SK-N-SH (cell line): Measurements from ENCODE around the gene GLIS1. TPM values are rescaled to one million over a fixed set of nuclear protein-coding genes. Genes with fewer than 3 reads are reported as not detected.

Source experiments
- CTCF ChIA-PET: fragments of 300-600, 350-600 bp; formaldehyde crosslinking; extraction: SDS; loops from one replicate; lab custom pipeline; 2021; lab: Yijun Ruan, JAX
- POLR2A ChIA-PET: fragments of 350-600 bp; sonication (Branson Sonifier 250); formaldehyde crosslinking; extraction: SDS; loops from one replicate; lab custom pipeline; 2020; ENCODE audit warnings: antibody characterized with exemption, inconsistent platforms; lab: Yijun Ruan, JAX
- DNase-seq: peaks from one replicate; pipeline ENCODE4 v3.0.0; 2012
- H2AFZ ChIP-seq: fragments of 200-600 bp; sonication (generic); 2 replicates; pipeline ENCODE4 v1.8.1; 2016; ENCODE audit warnings: antibody characterized with exemption, mild to moderate bottlenecking, low read depth
- H3F3A ChIP-seq: fragments of 200-600 bp; sonication (generic); replicated peaks from 2 replicates; pipeline ENCODE3; 2016; ENCODE audit warnings: antibody characterized with exemption, mild to moderate bottlenecking; ENCODE audit not compliant: insufficient read depth
- H3K27ac ChIP-seq, 2 experiments: fragments of 200-500 bp in 1 of 2; fragments of 200-600 bp in 1 of 2; sonication (Bioruptor generic) in 1 of 2; sonication (generic), shearing (Covaris generic) in 1 of 2; 2 replicates each; pipeline versions ENCODE4 v1.5.1 to v1.6.1; 2014 to 2016; ENCODE audit warnings: low read depth in 2 of 2, inconsistent platforms in 1 of 2, low read length in 1 of 2, mild to moderate bottlenecking in 1 of 2, mixed read lengths in 1 of 2
- H3K27me3 ChIP-seq: fragments of 200-600 bp; sonication (generic), shearing (Covaris generic); 2 replicates; pipeline ENCODE4 v1.6.1; 2016; ENCODE audit warnings: mixed run types; ENCODE audit not compliant: insufficient read depth
- H3K36me3 ChIP-seq, 2 experiments: fragments of 200-500 bp in 1 of 2; fragments of 200-600 bp in 1 of 2; sonication (Bioruptor generic) in 1 of 2; sonication (generic) in 1 of 2; replicated peaks in 1 of 2; 2 replicates each; pipeline versions ENCODE3 to v1.5.1; 2014 to 2016; ENCODE audit warnings: low read length in 1 of 2, mild to moderate bottlenecking in 1 of 2; ENCODE audit not compliant: insufficient read depth in 2 of 2, control insufficient read depth in 1 of 2
- H3K4me1 ChIP-seq, 2 experiments: fragments of 200-500 bp in 1 of 2; fragments of 200-600 bp in 1 of 2; sonication (Bioruptor generic) in 1 of 2; sonication (generic), shearing (Covaris generic) in 1 of 2; 2 replicates each; pipeline versions ENCODE4 v1.5.1 to v1.6.1; 2014 to 2016; ENCODE audit warnings: low read depth in 1 of 2, low read length in 1 of 2, mixed run types in 1 of 2; ENCODE audit not compliant: insufficient read depth in 2 of 2, control insufficient read depth in 1 of 2
- H3K4me2 ChIP-seq: fragments of 200-600 bp; sonication (generic), shearing (Covaris generic); 2 replicates; pipeline ENCODE4 v1.6.1; 2017; ENCODE audit warnings: mixed run types
- H3K4me3 ChIP-seq, 2 experiments: fragments of 200-500 bp in 1 of 2; fragments of 200-600 bp in 1 of 2; sonication (Bioruptor generic) in 1 of 2; sonication (generic), shearing (Covaris generic) in 1 of 2; 2 replicates each; pipeline versions ENCODE4 v1.5.1 to v1.8.1; 2014 to 2016; ENCODE audit warnings: low read depth in 2 of 2, inconsistent platforms in 1 of 2, low read length in 1 of 2, mild to moderate bottlenecking in 1 of 2, mixed read lengths in 1 of 2, moderate library complexity in 1 of 2
- H3K79me2 ChIP-seq: fragments of 200-600 bp; sonication (generic); 2 replicates; pipeline ENCODE4 v1.8.1; 2017; ENCODE audit warnings: mild to moderate bottlenecking; ENCODE audit not compliant: insufficient read depth
- H3K9ac ChIP-seq: fragments of 200-600 bp; sonication (generic); 2 replicates; pipeline ENCODE4 v1.6.1; 2017; ENCODE audit warnings: mixed run types
- H3K9me2 ChIP-seq: fragments of 200-600 bp; sonication (generic); 2 replicates; pipeline ENCODE4 v1.6.1; 2017; ENCODE audit warnings: mixed run types
- H3K9me3 ChIP-seq: fragments of 200-600 bp; sonication (generic); 2 replicates; pipeline ENCODE4 v1.6.1; 2017; ENCODE audit warnings: mixed run types, mild to moderate bottlenecking, moderate library complexity
- H4K20me1 ChIP-seq: fragments of 200-600 bp; sonication (generic); 2 replicates; pipeline ENCODE4 v1.6.1; 2017; ENCODE audit warnings: mild to moderate bottlenecking, mixed run types; ENCODE audit not compliant: insufficient read depth
- CHD2 ChIP-seq: fragments of 150-350 bp; IDR thresholded peaks from 2 replicates; pipeline ENCODE4 v1.6.1; 2018; ENCODE audit warnings: low read length; ENCODE audit not compliant: partially characterized antibody
- CTCF ChIP-seq: fragments of 200-600 bp; sonication (generic); IDR thresholded peaks from 2 replicates; pipeline ENCODE4 v1.6.1; 2017; ENCODE audit warnings: antibody characterized with exemption, mild to moderate bottlenecking, moderate library complexity
- ELF1 ChIP-seq: IDR thresholded peaks from 2 replicates; pipeline ENCODE4 v1.4.0; 2012
- EP300 ChIP-seq, 2 experiments: IDR thresholded peaks; 2 replicates each; pipeline versions ENCODE4 v1.4.0 to v1.6.1; 2012; ENCODE audit warnings: borderline replicate concordance in 1 of 2, low read depth in 1 of 2, low read length in 1 of 2
- FOSL2 ChIP-seq: IDR thresholded peaks from 2 replicates; pipeline ENCODE4 v1.4.0; 2012; ENCODE audit warnings: low read depth, mild to moderate bottlenecking, moderate library complexity, borderline replicate concordance
- FOXM1 ChIP-seq: IDR thresholded peaks from 2 replicates; pipeline ENCODE4 v1.4.0; 2012; ENCODE audit warnings: low read depth, mild to moderate bottlenecking
- GATA2 ChIP-seq: sonication (generic); formaldehyde crosslinking; IDR thresholded peaks from 2 replicates; pipeline ENCODE4 v1.5.0; 2020; ENCODE audit warnings: mild to moderate bottlenecking, missing genetic modification reagents
- MAX ChIP-seq: IDR thresholded peaks from 2 replicates; pipeline ENCODE4 v1.4.0; 2012; ENCODE audit warnings: low read depth
- MEF2A ChIP-seq: IDR thresholded peaks from 2 replicates; pipeline ENCODE4 v1.4.0; 2012; ENCODE audit warnings: low read depth, borderline replicate concordance
- MXI1 ChIP-seq: IDR thresholded peaks from 2 replicates; pipeline ENCODE4 v1.6.1; 2012; ENCODE audit warnings: mild to moderate bottlenecking, low read depth, low read length, improper control_type of control experiment
- PBX3 ChIP-seq: IDR thresholded peaks from 2 replicates; pipeline ENCODE4; 2012
- RCOR1 ChIP-seq: fragments of 150-350 bp; IDR thresholded peaks from 2 replicates; pipeline ENCODE4 v1.6.1; 2017; ENCODE audit warnings: antibody characterized with exemption, low read length
- REST ChIP-seq: IDR thresholded peaks from 2 replicates; pipeline ENCODE4 v1.6.1; 2012; ENCODE audit warnings: mild to moderate bottlenecking, low read depth, low read length, moderate library complexity
- RXRA ChIP-seq: IDR thresholded peaks from 2 replicates; pipeline ENCODE4 v1.4.0; 2012; ENCODE audit warnings: low read depth, mild to moderate bottlenecking, borderline replicate concordance
- SIN3A ChIP-seq: IDR thresholded peaks from 2 replicates; pipeline ENCODE4 v1.6.1; 2012; ENCODE audit warnings: low read depth, mild to moderate bottlenecking, low read length, moderate library complexity, borderline replicate concordance
- SMC3 ChIP-seq: IDR thresholded peaks from 2 replicates; pipeline ENCODE4 v1.6.1; 2012; ENCODE audit warnings: low read depth, low read length, improper control_type of control experiment
- USF2 ChIP-seq: fragments of 150-350 bp; IDR thresholded peaks from 2 replicates; pipeline ENCODE4 v1.6.1; 2017; ENCODE audit warnings: antibody characterized with exemption, low read length, low read depth, borderline replicate concordance
- WGBS: methylation state at CpG from one replicate; pipeline ENCODE4 v1.1.6; 2017; ENCODE audit warnings: low lambda C conversion rate; 5-methylcytosine and 5-hydroxymethylcytosine counted together
- polyA plus RNA-seq, 3 experiments: library from polyadenylated mRNA; depleted of rRNA; stranded (reverse); fragments of >200 nt; gene quantifications; 2 replicates each; pipeline ENCODE4 v1.2.3, GENCODE V29; 2012

The GLIS1 gene
- polyA plus RNA-seq, 1 of the 3 experiments (the other 2 are of a cell fraction), result 0.13 TPM

GRCh38 chr1:53700776-53701175, 38.2 kb downstream of the GLIS1 start:
- Histone ChIP-seq H3K9ac (no peak overlapping the region), H3K79me2 (no peaks in the 10 kb centered on the region), H3K27me3 (no peaks in the 10 kb centered on the region; the same call in 1 of the 2 replicates), H3K9me2 (no peaks in the 10 kb centered on the region), H3K4me1 (peaks cover 0 to 10% of the 10 kb centered on the region in 2 experiments; a peak in 1 of 4 replicates), H3K4me3 (no peak overlapping the region), H3K36me3 (no peaks in the 10 kb centered on the region), H4K20me1 (no peaks in the 10 kb centered on the region), H3F3A (no peaks in the 10 kb centered on the region), H3K27ac (no peak overlapping the region), H2AFZ (no peak overlapping the region), H3K4me2 (no peak overlapping the region), H3K9me3 (no peaks in the 10 kb centered on the region)
- TF ChIP-seq MAX (no peak), SIN3A (no peak), PBX3 (no peak), REST (no peak), GATA2 (CRISPR knock-in tag) (no peak), CHD2 (no peak), EP300 (IDR thresholded peaks at IDR 0.05; ENCODE audit: borderline replicate concordance in 1 of 2, low read depth in 1 of 2, low read length in 1 of 2) (no peak), RXRA (no peak), SMC3 (no peak), USF2 (no peak), RCOR1 (no peak)
- WGBS, result 41% methylated on average over 3 of the region's 3 CpGs
- POLR2A ChIA-PET, result no interaction called here
- no peak for DNase-seq
- CTCF ChIA-PET, result interaction anchor here (1.5 kb wide), 1 partner anchor 16 kb away, joined by 3 read pairs; no protein-coding TSS in a partner anchor

- no peaks in the 10 kb centered on the region for H3F3A ChIP-seq
- no peak overlapping the region for H3K4me3 ChIP-seq
- no peaks in the 10 kb centered on the region for H3K36me3 ChIP-seq
- H3K4me2 ChIP-seq, result no peak overlapping the region
- no peaks in the 10 kb centered on the region for H3K9me3 ChIP-seq
- peaks cover 0 to 10% of the 10 kb centered on the region in 2 experiments; a peak in 1 of 4 replicates for H3K4me1 ChIP-seq
- no peaks in the 10 kb centered on the region for H3K9me2 ChIP-seq
- no peak for DNase-seq
- no peak overlapping the region for H2AFZ ChIP-seq
- no peaks in the 10 kb centered on the region for H3K79me2 ChIP-seq
- H3K27ac ChIP-seq, result no peak overlapping the region
- H3K27me3 ChIP-seq, result no peaks in the 10 kb centered on the region; the same call in 1 of the 2 replicates
- WGBS, result 85% methylated on average over 5 of the region's 8 CpGs
- CTCF ChIA-PET, result interaction anchor here (1.5 kb wide), 1 partner anchor 17 kb away, joined by 3 read pairs; no protein-coding TSS in a partner anchor
- H3K9ac ChIP-seq, result no peak overlapping the region
- no peaks in the 10 kb centered on the region for H4K20me1 ChIP-seq
- POLR2A ChIA-PET, result no interaction called here
- no peak for TF ChIP-seq CTCF
- no peak for TF ChIP-seq MXI1
- no peak for TF ChIP-seq CHD2
- no peak for TF ChIP-seq ELF1
- no peak for TF ChIP-seq MEF2A
- no peak for TF ChIP-seq PBX3
- TF ChIP-seq FOSL2, result no peak
- no peak for TF ChIP-seq FOXM1
Observed at GRCh38 chr1:53699981-53700380, 39.0 kb downstream of the GLIS1 start.
